Renal cortex interstitium (tissue), 11 donors: ENCODE results near the gene PRPF40A. TPM values are rescaled to one million over a fixed set of nuclear protein-coding genes. Genes with fewer than 3 reads are reported as not detected.

ENCODE experiments used
- DNase-seq, 11 donors: peaks; one replicate each; pipeline ENCODE4 v3.0.0-alpha.2; 2013; ENCODE audit warnings: low read depth in 9 of 11, low spot score in 4 of 11; ENCODE audit errors: extremely low read depth in 1 of 11
- polyA plus RNA-seq, 3 donors: library from polyadenylated mRNA; unstranded; fragments of 120-200 nt; gene quantifications; one replicate each; pipeline ENCODE4 v1.2.1, GENCODE V29; 2013; ENCODE audit not compliant: insufficient read length in 3 of 3

PRPF40A gene
- polyA plus RNA-seq, 3 donors: 136 to 150 (median 149) TPM

GRCh38 chr2:152676461-152676860 is 40.8 kb downstream of the PRPF40A start:
- DNase-seq: no peak

GRCh38 chr2:152674334-152674733 is 42.9 kb downstream of the PRPF40A start:
- DNase-seq: no peak

GRCh38 chr2:152664725-152665124 is 52.5 kb downstream of the PRPF40A start:
- no peak for DNase-seq

GRCh38 chr2:152661076-152661475 is 56.2 kb downstream of the PRPF40A start:
- DNase-seq: no peak

DNA sequence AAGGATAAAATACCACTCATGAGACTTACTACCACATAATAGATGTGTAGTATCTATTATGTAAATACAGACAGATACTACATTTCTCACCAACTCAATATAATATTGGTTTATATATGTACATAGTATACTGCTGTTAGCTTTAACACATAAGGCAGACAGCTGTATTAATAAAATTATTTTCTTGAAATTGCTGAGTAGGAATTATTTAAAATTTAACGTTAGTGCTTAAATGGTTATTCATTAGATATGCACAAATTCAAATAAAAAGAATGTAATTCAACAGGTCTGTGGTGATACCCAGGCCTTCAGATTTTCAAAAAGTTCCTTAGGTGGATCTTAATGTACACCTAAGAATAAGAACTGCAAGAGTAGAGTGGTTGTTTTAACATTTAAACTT is 59.0 kb downstream of the PRPF40A start:
- no peak for DNase-seq

GRCh38 chr2:152657043-152657442 is 60.2 kb downstream of the PRPF40A start:
- no peak for DNase-seq

- DNase-seq: no peak
Observed at GRCh38 chr2:152655880-152656279, 61.4 kb downstream of the PRPF40A start.

GRCh38 chr2:152651834-152652233 is 65.4 kb downstream of the PRPF40A start:
- DNase-seq: no peak

- no peak for DNase-seq
Observed at GRCh38 chr2:152650768-152651371, 66.4 kb downstream of the PRPF40A start.

DNA sequence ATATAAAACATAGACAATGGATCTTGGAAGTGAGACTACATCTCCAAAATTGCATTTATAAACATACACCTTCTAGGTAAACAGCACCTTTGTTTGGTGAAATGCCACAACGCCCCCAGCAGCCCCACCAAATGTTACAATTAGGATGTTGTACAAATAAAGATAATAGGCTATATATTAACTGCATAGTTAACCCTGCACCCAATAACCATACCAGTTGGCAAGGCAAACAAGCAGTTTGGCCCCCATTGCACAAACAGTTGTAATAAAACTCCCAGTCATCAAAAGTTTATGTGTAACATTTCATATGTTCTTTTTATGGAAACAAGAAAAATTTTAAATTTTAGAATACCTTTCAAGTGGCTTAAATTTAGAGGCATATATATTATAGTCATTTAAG is 67.3 kb downstream of the PRPF40A start:
- no peak for DNase-seq

GRCh38 chr2:152648336-152648735 is 68.9 kb downstream of the PRPF40A start:
- DNase-seq: no peak

DNA sequence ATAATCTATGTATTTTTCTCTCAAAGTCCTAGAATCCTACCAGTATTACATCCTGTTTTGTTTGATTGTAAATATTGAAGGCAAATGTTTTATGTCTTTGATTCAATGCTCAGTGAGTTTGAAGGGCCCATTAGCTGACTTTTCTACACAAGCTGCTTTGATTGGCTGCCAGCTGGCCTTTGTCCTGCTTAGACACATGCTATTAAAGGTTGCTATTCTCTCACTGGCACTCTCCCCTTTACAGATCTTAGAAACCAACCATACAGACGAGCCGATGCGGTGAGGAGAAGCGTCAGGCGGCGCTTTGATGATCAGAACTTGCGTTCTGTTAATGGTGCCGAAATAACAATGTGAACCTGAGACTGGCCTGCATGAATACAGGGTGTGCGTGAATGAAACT is 69.7 kb downstream of the PRPF40A start:
- no peak for DNase-seq

- no peak for DNase-seq
Observed at GRCh38 chr2:152646775-152647174, 70.5 kb downstream of the PRPF40A start.

GRCh38 chr2:152646264-152646663 is 71.0 kb downstream of the PRPF40A start:
- DNase-seq: no peak

DNA sequence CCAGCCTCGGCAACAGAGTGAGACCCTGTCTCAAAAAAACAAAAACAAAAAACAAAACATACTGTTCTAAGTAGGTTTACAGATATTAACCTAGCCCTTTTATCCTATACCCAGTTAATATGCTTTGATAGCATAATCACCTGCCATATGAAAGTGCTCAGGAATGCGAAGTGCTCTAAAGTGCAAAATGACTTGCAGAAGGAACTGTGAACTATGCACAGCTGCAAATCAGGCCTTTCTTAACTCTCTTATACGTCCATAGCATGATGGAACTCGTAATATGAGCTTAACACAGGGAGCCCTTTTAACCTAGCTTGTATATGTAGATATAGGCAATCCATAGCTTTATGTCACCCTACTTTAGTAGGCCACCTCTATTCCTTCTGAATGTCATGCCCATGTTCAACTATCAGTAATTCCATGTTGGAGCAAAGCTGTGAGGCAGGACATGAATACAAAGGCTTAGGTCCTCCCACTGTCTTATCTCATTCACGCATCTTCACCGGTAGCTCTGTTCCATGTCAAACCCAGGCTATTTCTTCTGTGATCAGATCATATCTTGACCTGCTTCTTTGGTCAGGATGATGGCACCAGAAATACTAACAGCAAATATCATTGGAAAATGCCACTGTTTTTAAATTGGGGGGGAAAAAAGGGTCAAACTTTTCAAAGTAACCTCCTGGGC is 72.9 kb downstream of the PRPF40A start:
- no peak for DNase-seq

- no peak for DNase-seq
Observed at GRCh38 chr2:152638590-152638989, 78.7 kb downstream of the PRPF40A start.

DNA sequence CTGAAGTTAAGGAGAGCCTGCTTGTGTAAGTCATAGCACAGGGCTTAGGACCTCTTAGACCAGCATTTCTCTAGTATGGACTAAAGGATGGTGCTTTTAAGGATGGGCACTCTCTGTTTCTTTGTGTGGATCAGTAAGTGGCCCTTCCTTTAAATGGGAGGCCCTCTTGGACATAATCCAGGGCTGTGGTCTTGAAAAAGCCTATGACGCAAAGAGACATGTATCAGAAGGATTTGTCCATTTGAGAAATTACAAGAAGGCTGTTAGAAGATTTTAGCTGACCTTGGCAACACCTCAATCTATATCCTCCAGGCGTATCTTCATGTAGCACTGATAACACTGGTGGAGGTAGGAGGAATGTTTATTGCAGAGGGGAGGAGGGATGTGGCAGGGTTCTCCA is 79.2 kb downstream of the PRPF40A start:
- no peak for DNase-seq

GRCh38 chr2:152637251-152637650 is 80.0 kb downstream of the PRPF40A start:
- DNase-seq: no peak

DNA sequence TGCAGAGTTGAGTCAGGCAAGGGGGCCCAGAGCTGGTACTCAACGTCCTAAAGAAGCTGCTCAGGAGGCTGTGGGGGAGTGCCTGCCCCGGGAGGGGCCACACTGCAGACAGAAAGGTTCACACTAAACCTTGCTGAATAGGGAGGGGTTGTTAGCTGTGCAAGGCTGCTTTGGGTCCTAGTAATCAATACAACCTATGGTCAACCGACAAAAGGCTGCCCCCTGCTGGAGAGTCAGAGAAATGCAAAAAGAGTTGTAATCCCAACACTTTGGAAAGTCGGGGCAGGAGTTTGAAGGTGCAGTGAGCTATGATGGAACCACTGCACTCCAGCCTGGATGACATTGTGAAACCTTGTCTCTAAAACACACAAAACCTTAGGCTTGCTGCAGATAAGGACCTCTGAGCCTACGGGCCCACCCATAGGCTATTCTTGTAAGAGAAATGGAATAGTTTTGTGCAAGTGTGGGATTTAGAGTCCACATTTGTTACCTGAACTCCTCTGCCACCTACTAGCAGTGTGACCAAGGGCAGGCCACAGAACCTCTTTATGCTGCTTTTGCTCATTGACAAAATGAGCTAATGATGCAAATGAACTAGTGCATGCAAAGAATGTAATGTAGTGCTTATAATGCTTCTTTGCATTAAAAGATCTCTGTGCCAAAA is 81.5 kb downstream of the PRPF40A start:
- peak in 5 of 11 donors; percentile 24 to 47 (median 44) for DNase-seq

DNA sequence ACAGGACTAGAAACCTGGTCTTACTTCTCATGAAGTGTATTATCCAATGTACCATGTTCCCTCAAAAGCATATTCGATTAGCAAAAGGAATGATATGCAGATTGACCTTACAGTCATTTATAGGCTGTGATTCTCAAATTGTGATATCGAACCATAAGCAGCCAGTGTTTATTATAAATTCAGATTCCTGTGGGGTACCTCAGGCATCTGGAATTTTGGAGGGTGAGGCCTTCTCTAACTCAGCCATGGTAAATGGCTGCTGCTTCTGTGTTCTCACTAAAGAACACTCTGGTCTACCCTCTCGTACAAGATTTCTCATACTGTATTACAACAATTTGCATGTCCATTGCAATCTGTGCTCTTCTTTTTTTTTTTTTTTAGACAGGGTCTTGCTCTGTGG is 84.5 kb downstream of the PRPF40A start:
- no peak for DNase-seq
